ELR (cell line): ENCODE data around the gene HTATSF1.

Source experiments
- DNase-seq: peaks from one replicate; pipeline ENCODE4 v3.0.0-alpha.2; 2015; ENCODE audit warnings: low read depth

HTATSF1 gene, protein sequence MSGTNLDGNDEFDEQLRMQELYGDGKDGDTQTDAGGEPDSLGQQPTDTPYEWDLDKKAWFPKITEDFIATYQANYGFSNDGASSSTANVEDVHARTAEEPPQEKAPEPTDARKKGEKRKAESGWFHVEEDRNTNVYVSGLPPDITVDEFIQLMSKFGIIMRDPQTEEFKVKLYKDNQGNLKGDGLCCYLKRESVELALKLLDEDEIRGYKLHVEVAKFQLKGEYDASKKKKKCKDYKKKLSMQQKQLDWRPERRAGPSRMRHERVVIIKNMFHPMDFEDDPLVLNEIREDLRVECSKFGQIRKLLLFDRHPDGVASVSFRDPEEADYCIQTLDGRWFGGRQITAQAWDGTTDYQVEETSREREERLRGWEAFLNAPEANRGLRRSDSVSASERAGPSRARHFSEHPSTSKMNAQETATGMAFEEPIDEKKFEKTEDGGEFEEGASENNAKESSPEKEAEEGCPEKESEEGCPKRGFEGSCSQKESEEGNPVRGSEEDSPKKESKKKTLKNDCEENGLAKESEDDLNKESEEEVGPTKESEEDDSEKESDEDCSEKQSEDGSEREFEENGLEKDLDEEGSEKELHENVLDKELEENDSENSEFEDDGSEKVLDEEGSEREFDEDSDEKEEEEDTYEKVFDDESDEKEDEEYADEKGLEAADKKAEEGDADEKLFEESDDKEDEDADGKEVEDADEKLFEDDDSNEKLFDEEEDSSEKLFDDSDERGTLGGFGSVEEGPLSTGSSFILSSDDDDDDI

DNA sequence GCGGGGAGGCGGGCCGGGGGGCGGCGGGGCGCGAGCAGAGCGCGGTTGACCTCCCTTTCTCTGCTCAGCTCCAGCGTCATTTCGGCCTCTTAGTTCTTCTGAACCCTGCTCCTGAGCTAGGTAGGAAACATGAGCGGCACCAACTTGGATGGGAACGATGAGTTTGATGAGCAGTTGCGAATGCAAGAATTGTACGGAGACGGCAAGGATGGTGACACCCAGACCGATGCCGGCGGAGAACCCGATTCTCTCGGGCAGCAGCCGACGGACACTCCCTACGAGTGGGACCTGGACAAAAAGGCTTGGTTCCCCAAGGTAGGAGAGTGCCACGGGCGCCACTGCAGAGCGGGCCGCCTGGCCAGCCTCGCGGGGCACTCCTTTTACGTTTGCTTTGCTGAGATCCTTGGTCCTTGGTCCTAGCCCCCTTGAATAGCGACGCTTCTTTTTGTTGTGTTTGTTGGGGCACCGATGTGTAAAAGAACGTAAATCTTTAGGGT is at the start of gene HTATSF1:
Gene HTATSF1, plus strand, starts transcription at position 37 of the 497 bp plus-strand sequence. Its CDS starts 93 bp downstream, at position 130.
- no peak for DNase-seq

DNA sequence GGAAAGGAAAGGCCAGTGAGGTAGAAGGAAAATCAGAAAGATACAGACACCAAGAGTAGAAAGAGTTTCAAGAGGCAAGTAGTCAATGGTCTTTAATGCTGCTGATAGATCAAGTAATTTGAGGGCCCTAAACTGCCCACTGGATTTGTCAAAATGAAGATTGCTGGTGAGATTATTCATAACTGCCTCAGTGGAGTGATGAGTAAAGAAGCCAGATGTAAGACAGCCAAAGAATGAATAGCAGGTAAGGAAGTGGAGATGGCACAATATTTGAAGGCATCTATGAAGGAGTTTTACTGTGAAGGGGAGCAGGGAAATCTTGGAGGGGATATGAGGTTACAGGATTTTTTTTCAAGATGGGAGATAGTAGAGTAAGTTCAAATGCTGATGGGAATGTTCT is 49.4 kb upstream of the HTATSF1 start:
- no peak for DNase-seq

DNA sequence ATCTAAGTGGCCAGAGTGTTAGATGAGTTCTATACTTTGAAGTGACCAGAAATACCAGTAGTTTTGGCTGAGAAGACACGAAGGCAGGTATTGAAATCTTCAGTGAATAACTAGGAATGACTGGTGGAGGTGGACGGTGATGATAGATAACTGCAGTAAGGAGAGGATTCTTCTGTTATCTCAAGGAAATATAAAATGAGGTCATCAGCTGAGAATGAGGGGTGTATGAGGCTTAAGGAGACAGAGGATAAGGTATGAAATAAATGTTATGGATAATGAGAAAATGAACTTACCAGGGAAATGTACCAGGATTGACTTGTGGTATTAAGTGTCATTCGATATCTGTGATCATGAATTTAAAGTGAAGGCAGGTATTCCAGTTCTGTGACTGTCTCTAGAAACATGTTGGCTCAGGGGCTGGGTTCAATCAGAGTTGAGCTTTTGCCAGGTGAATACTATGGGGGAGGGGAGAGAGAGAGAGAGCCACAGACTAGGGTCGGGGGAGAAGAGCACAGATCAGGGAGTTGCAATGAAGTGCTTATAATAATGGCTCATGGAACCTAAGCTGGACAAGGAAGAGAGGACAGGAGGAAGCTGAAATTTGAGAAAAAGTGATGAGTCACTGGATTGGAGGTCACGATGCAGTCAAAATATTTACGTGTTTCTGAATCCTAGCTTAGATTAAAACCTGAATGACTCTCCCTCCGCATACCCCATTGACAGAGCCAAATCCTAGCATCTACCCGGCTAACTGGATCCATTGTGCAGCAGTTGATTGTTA is 47.2 kb upstream of the HTATSF1 start:
- DNase-seq, result no peak

DNA sequence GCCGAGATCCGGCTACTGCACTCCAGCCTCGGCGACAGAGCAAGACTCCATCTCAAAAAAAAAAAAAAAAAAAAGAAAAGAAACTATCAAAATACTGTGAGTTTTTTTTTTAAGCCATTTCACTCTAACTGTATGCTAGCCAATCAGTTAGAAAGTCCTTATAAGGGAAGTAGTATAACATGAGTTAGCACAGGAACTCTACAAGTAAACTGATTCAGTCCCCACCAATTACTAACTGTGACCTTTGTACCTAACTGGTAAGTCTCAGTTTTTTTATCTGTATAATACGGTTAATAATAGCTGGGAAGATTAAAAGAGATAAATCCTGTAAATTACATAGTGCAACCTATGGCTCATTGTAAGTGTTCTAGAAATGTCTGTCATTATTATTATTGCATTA is 44.8 kb upstream of the HTATSF1 start:
- DNase-seq, result no peak

DNA sequence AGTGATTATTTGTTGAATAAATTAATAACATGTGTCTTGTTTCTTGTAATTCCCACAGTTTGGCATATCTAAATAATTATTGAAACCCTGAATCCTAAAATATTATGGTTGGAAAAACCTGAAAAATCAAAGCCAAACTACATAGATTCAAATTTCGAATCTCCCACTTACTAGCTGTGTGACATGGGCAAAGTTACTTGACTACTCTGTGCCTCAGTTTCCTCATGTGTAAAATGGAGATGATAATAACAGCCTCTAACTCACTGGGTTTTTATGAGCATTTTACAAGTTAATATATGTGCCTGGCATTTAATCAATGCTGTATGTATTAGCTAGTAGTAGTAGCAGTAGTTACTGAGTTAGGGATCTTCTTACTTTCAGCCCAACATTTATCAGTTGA is 44.3 kb upstream of the HTATSF1 start:
- DNase-seq, result no peak

DNA sequence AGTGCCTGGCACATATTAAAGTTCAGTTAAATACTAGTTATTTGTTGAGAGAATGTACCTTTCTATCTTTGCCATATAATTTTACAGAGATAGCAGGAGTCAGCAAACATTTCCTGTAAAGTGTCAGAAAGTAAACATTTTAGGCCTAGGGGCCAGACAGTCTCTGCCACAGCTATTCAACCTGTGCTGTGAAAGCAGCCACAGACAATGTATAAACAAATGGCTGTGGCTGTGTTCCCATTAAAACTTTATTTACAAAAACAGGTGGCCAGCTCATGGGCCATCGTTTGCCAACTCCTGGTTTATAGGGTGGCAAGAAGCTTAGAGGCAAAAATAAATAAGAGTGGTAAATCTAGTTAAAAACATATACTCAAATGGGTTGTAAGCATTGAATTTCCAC is 43.6 kb upstream of the HTATSF1 start:
- DNase-seq, result no peak

DNA sequence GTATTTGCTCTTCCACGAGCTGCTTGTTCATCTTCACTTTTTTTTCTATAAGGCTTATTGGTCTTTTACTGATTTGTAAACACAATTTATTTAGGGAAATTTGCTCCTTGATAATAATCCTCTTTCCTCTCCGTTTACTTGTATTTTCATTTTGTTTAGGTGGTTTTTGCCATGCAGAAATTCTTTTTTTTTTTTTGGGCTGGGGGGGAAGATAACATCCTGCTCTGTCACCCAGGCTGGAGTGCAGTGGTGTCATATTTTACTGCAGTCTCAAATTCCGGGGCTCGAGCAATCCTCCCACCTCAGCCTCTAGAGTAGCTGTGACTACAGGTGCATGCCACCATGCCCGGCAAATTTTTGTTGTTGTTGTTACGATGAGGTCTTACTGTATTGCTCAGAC is 41.3 kb upstream of the HTATSF1 start:
- DNase-seq, result no peak

DNA sequence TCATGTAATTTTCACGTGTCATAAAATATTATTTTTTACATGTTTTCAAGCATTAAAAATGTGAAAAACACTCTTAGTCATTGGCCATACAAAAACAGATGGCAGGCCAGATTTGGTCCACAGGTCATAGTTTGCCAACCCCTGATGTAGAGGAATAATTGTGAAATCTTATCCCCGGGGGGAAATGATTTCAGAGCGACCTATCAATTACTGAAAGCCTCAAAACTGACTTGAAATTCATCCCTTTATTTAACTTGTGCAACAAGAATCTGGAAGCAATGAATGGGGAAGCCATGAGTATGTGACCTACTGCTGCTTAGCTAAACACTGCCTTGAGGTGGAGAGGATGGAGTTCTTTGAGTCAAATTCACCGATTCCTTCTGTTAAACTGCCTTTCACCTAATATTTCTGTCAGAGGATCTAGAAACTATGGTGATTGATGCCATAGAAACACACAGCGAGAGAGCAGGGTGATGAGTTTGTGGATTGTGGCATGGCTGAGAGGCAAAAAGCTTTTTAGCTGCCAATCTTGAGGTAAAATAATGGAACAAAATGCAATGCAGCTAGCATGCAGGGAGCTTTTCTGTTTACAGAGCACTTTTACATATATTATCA is 40.0 kb upstream of the HTATSF1 start:
- DNase-seq, result no peak

DNA sequence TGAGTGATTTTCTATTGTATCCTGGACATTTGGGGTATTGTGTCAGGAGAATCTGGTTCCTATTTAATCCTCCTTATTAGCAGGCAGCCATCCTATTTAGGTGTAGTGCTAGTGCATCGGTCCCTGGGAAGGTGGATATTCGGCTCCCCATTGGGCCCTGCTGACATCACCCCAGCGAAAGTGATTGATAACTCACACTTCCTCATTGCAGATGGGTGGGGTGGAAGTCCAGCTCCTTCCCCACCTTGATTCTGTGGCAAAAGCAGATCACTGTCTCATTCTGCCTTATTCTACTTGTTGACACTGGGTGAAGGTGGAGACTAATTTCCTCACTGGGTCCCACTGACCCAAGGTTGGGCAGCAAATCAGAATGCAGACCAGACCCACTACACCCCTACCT is 32.8 kb upstream of the HTATSF1 start:
- DNase-seq, result no peak

DNA sequence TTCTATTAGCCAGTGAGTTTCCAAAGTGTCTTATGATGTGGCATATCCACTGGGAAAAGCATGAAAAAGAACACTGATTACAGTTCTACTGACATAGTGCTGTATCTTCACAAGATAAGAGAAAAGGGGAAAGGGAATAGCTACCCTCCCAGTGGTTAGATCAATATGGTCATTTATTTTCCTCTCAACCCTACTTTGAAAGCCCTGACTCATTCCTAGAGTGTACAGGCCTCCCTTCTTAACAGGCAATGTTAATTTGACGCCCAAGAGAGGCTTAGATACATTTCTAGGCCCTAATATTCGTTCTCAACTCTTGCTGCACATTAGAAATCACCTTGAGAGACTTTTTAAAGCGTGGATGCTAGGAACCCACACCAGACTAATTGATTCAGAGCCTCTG is 30.1 kb upstream of the HTATSF1 start:
- no peak for DNase-seq

DNA sequence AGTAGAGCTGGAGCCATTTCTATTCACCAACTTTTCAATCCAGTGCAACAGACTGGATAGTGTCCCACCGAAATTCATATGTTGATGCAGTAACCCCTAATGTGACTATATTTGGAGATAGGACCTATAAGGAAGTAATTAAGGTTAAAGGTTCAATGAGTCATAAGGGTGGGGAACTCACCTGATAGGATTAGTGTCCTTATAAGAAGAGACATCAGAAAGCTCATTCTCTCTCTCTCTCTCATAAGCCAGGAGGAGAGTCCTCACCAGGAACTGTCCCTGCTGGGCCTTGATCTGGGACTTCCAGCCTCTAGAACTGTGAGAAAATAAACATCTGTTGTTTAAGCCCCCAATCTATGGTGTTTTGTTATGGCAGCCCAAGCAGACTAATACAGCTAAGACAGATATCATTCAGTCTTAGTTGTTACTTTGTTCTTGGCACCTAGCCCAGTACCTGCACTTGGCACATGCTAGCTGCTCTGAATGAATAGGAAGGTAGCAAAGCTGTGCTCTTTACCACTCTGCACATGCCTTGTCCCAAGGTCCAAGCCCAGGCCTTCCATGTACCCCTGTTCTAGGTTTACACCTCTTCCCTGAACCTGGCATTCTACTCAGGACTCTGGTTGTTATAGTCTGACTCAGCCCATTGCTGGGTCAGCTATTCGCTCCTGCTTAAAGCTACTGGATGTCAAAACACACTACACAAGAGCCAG is 28.8 kb upstream of the HTATSF1 start:
- DNase-seq, result no peak

DNA sequence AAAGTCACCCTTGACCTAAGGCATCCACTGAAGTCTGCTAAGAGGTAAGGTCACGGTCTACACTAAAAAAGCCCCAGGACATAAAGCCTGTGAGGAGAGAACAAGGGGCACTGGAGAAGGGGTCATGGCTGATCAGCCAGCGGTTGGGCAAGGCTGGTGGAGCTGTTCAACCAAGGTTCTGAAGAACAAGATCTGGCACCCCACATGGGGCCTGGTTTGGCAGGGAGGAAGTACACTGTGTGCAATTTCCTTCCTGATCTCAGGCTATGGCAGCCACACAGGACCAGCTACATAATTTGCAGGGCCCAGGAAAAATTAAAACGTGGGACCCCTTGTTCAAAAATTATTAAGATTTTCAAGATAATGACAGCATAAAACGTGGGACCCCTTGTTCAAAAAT is 23.7 kb upstream of the HTATSF1 start:
- no peak for DNase-seq

DNA sequence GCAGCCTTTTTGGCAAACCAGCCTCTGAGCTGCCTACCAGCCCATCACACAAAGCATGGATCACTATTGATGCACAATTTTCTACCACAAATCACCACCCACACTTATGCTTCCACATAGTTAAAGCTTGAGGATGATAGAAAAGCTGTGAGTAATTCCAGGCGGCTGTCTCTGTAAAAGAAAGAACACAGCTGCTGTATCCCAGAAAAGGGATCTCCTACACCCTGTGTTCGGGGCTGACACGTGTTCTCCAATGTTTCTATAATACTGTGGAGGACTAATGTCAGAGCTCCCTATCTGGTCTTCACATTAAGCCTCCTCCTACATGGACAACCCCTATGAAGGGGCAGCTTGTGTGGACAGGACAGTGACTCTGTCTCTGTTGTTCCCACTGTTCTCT is 22.2 kb upstream of the HTATSF1 start:
- DNase-seq, result no peak

DNA sequence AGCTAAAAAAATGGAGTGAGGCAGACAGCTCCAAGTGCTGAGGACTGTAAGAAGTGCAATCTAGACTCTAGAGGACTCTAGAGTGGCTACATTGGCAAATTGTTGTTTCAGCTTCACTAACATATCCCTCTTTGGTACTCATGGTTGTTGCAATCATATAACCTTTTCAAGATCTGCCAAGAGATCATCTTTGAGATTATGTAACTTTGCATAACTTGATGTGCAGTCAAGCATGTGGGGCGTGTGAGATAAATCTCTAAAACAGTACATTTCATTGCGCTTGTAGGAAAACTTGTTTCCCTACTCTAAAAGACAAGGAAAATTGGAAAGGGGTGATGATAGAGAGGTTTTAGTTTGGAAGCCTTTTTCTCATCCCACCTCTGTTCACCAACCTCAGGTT is 20.9 kb upstream of the HTATSF1 start:
- DNase-seq, result no peak

DNA sequence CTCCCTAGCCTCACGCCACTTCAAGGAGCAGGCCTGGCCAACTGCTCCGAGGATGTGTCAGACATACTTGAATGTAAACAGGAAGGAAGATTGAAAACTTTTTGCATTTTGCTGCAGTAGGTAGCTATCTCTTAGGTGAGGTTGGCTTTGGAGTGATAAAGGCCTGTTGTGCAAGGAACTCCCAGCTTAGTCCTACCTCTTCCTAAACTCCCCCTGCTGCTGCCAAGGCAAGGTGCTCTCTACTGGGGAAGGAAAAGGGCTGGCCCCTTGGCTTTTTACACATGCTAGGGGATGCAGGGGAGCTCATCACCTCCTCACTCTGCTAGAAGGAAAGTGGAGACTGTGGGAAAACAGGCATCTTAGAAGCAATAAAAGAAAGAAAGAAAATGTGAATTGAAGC is 20.4 kb upstream of the HTATSF1 start:
- DNase-seq, result no peak

DNA sequence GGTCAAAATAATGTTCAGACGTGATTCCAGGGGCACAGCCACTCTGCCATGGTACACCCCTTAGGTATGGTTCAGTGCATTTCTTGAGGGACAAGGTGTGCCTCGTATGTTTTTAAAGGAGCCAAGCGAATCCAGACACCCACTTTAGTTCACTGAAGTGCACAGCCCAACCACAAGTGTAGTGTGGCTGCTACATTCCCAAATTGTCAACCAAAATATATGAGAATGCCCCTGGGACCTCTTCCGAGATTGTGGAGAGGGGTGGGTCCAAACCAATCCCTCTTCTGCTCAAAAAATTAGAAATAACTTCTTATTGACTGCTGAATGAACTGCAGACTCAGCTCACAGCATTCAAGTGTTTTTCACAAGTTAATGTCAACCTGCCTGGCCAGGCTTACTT is 17.0 kb upstream of the HTATSF1 start:
- no peak for DNase-seq

DNA sequence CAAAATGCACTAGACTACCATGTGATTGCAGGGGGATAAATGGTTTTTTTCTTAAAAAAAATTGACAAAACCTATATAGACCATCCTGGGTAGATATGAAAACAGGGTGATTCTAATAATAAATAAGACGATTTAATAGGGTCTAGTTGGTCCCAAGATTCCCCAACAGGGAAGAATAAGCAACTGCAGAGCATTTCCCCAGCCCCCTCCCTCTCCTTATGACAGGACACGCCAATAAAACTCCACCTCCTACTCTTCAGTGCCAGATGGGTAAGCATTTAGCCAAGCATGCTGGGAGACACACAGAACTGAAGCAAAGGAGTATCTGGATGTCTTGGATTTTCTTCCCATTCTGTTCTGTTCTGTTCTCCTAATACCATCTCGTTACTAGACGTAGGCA is 9.7 kb upstream of the HTATSF1 start, which contains the start of gene BRS3:
Gene BRS3, plus strand, starts transcription at position 301 of the 400 bp plus-strand sequence. CDS start 168 bp downstream, outside the sequence.
- no peak for DNase-seq

DNA sequence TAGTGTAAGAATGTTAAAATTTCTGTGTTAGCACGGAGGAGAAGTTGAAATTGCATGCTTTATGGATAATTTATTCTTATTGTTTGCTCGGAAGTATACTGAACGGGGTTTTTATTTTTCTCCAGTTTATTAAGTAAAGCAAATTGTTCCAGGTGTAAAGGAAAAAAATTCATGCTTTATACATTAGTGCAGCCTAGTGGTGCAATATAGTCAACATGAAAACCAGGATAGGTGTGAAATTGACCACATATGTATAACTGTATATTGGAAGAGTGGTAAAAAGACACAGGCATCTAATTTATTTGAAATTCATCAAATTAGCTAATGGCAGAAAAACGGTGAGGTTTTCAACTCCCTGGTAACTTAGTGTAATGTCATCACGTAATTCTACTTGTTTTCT is 8.7 kb upstream of the HTATSF1 start:
- no peak for DNase-seq

DNA sequence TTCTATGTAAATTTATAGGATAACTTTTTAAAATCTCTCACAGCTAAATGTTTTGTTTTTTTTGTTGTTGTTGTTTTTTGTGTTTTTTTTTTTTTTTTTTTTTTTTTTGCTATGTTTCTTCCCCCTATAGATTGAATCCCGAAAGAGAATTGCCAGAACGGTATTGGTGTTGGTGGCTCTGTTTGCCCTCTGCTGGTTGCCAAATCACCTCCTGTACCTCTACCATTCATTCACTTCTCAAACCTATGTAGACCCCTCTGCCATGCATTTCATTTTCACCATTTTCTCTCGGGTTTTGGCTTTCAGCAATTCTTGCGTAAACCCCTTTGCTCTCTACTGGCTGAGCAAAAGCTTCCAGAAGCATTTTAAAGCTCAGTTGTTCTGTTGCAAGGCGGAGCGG is 5.6 kb upstream of the HTATSF1 start:
- peak; percentile 13 for DNase-seq

DNA sequence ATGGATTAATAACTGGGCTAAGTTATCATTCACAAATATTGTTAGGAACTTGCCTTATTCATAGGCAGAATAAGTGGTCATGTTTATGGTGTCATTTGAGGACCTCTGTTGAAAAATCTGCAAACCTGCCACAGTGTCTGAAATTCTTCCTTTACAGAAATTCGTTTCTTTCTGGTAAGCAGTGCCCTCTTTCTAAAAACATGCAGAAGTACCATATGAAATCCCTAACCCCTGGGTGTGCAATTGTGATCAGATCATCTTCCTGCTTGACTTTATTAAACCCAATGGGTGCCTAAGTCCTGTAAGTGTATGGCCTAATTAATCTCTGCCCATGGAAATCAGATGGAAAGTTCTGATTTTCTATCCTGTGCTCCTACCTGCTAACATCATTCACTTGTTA is 4.4 kb upstream of the HTATSF1 start:
- DNase-seq, result no peak

DNA sequence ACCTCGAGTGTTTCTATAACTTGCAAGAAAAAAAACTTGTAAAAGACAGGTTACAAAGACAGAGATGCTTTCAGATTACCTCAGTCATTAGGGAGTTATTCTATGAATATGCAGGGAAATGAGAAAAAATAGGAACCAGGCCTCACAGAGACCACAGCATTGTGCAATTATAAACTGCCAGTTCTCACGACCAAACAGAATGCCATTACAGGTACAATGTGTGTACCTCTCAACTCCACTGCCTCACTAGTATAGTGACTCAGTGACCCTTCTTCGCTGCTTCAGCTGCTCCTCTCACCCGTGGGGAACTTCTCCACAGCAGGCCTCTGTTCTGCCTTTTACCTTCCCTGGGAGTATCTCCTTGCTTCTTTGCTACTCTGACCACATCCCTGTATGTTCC is 2.3 kb upstream of the HTATSF1 start:
- no peak for DNase-seq
